ENCODE results near the gene TSPAN31.

TSPAN31 gene

GRCh38 chr12:57736741-57737466, 7.9 kb upstream of the TSPAN31 start:
- DNase-seq = no peak

GRCh38 chr12:57737467-57738460, 7.1 kb upstream of the TSPAN31 start:
- no peak for DNase-seq

- DNase-seq = peak; percentile 27
Measured at GRCh38 chr12:57738661-57739237, 6.1 kb upstream of the TSPAN31 start, which contains the start of gene AGAP2. Gene AGAP2, minus strand, starts transcription at chr12:57738742. Its CDS starts 496 bp downstream, at chr12:57738246.

GRCh38 chr12:57739387-57739786, 5.5 kb upstream of the TSPAN31 start:
- DNase-seq = no peak

- DNase-seq = no peak
Measured at GRCh38 chr12:57739914-57740538, 4.8 kb upstream of the TSPAN31 start.

DNA sequence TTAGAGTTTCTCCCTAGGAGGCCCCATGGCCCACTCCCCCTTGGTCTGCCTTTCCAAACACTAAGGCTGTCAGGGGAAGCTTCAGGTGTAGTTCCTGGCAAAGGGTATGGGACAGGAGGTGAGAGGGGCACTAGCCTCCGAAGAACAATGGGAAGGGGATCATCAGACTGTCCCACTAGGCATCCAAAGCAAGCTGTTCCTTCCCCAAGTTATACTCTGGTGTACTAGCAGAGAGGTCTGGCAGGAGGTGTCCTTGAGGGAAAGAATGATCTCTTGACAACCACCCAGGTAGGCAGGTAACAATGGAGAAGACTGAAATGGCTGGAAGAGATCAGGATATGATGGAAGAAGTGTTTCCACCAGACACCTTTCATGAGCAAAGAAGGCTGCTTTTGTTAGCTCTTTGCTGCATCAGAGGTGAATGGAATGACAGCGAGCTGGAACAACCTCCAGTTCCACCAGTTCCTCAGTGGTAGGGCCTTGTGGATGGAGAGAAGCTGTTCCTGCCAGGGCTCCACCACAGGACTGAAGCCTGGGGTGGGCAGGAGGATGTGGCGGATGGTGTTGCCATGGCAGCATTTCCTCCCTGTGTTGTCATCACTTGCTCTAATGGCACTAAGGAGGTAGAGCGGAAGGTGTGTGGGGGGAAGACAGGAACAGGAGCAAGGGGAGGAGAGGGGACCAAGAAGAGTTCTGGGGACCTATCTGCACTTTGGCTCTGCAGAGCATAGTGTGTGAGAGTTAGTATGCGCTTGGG, 4.0 kb upstream of the TSPAN31 start:
- DNase-seq = no peak

- DNase-seq = no peak
Measured at GRCh38 chr12:57741413-57741789, 3.4 kb upstream of the TSPAN31 start.

GRCh38 chr12:57741844-57742738, 2.7 kb upstream of the TSPAN31 start:
- DNase-seq = no peak

- DNase-seq = no peak
Measured at GRCh38 chr12:57743769-57744168, 1.1 kb upstream of the TSPAN31 start.

GRCh38 chr12:57744194-57744776, 554 bp upstream of the TSPAN31 start:
- DNase-seq = peak; percentile 92

DNA sequence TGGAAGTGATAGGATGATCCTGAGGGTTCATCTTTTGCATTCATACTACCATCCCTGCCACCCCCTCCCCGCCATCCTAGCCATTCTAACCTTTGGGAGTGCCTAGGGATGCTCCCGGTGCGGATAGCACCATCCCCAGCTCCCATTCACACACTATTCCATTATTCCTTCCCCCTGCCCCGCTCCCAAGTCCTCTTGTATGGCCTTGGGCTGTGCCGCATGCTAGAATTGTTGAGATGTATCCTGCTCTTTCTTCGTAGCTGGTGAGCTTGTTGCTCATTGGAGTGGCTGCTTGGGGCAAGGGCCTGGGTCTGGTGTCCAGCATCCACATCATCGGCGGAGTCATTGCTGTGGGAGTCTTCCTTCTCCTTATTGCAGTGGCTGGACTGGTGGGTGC, 644 bp downstream of the TSPAN31 start:
- no peak for DNase-seq

DNA sequence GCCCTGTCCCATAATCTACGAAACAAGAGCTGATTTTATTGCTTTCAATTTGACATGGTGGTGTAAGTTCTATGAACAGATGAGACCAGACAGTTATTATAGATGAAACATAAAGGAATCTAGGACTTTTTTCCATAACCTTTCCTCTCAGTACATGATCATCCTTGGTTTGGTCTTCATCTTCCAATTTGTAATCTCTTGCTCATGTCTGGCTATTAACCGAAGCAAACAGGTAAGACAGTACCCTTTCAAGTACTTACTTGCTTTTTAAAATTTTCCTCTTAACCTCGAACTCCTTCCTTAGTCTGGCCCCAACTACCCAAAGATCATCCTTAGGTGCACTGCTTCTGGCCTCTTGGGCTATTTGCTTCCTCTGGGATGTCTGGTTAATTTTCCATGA, 1.2 kb downstream of the TSPAN31 start:
- DNase-seq = no peak

DNA sequence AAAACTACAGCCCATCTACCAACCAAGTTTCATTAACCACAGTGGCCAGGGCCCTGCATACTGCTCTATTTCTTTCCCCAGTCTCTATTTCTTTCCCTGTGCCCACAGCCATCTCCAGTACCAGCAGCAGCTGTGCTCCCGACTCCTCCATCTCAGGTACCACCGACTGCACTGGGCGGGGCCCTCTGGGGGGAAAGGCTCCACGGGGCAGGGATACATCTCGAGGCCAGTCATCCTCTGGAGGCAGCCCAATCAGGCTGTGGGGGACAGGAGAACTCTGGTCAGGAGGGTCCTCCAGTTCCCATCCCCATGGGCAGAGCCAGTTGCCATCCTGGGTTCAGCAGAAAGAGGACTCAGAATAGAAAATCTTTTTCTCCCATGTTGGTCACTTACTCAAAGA, 4.2 kb downstream of the TSPAN31 start:
- no peak for DNase-seq

DNA sequence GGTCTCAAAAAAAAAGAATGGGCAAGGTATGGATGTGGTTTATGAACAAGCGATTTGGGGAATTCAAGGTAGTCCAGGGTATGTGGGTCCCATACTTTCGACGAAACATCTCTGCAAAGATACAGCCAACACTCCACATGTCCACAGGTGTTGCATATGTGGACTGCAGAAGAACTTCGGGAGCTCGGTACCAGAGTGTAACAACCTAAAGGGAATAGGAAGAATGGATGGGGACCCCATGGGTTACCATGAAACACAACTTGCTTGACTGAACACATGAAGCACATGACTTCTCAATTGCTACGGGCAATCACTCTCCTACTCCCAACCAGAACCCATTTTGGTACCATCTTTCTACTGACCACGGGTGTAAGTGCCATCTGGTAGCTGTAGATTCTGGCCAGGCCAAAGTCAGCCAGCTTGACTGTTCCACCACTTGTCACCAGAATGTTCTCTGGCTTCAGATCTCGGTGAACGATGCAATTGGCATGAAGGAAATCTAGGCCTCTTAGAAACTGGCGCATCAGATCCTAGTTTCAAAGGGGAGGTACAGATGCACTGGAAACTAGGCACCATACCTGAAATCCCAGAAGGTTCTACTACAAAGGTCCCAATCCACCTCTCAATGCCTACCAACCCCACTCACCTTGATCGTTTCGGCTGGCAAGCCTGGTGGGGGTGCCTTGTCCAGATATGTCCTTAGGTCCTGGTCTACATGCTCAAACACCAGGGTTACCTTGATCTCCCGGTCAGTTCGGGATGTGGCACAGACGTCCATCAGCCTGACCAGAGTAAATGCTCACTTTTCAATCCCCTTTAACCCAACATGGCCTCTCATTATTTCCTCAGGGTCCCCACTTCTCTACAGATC, 6.0 kb downstream of the TSPAN31 start:
- DNase-seq = no peak

GRCh38 chr12:57751432-57751787, 6.6 kb downstream of the TSPAN31 start:
- no peak for DNase-seq

DNA sequence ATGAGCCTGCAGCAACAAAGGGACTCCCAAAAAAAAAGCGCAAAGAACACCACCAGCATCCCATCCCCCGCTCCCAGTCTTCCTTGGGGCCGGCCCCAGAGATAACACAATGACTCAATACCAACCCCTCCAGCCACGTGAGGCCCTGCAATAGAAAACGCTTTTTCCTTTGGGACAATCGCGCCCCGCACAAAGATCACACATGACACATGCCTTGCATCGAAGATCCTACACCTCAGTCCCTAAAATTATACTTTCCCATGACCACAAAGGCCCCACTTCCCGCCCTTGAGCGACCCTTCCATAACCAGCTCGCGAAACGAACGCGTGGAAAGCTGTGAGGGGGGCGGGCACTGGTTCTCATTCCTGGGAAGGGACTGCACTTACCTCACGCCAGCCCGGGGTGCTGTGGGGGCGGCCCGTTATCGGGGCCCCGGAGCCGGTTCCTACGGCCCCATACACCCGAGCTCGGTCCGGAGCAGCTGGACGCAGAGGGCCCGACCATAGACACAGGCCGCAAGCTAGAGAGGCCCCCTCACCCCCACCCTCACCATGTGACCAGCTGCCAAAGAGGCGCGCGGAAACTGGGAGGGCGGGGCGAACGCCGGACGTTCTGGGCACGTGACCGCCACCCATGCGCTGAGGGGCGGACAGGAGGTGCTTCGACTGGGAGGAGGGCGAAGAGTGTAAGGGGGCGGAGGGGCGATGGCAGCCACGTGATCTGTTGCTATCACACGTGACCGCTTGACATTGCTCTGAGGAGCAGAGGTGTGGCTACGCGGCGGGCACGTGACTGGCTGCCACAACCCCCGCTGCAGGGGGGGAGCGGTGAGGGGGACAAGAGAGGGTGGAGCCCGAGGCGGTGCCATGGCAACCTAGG, 7.2 kb downstream of the TSPAN31 start, which contains the start of gene CDK4:
CDK4 (minus strand) TSS at position 523 of the 880 bp plus-strand sequence. CDS start 593 bp downstream, outside the sequence.
- peak; percentile 93 for DNase-seq

GRCh38 chr12:57752668-57753000, 7.8 kb downstream of the TSPAN31 start:
- DNase-seq = no peak

DNA sequence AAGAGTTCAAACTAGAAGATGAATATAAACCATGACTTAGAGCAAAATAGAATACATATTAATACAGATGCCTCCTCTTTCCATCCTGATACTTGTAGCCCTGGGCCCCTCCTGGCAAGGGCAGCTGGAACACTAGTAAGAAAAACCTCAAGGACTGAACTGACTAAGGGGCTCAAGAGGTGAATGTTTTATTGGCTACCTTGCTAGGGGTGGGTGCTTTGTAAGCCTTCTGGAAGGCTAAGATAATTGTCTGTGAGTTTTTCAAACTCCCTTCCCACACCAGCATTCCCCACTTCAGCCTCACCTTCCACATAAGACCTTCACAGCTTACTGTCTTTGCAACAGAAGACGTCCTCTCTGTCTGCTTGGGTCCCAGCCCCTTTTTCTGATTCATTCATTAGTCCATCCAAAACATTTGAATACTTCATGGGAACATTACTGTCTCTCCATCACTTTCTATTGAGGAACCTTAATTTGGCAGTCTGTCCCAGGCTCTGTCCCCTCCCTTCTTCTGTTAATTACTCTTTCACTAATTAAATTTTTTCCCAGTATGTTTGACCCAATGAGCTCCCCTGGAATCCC, 9.0 kb downstream of the TSPAN31 start:
- no peak for DNase-seq

Measured in NCI-H2227 treated with DMSO at 0.1 percent for 48 hours (cell line).